Stimulated activated CD8-positive, alpha-beta memory T cell treated with anti-CD3 and anti-CD28 coated beads, Interleukin-12 subunit alpha, Interleukin-12 subunit beta, amount 100 ng/mL, for 1 hour (primary cell): ENCODE data around the gene DIAPH2.

ENCODE experiments used
- DNase-seq: peaks from one replicate; pipeline ENCODE4 v3.0.0-alpha.2; 2020; ENCODE audit warnings: low read depth

Gene DIAPH2

DNA sequence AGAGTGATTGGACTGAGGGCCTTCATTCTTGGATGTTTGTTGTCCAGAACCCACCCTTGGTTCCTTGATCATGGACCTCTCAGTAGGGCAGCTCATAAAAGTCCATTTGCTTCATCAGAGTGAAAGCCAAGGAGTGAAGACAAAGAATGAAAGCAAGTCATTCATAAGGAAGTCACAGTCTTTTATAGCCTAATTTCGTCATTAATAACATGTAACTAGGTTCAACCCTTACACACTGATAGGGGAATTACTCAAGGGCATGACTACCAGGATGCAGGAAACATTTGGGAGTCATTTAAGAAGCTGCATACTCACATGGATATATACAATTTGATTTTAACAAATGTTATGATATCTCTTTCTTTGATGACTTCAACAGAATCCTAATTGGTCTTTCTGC lies 294.3 kb downstream of the DIAPH2 start:
- DNase-seq: no peak

DNA sequence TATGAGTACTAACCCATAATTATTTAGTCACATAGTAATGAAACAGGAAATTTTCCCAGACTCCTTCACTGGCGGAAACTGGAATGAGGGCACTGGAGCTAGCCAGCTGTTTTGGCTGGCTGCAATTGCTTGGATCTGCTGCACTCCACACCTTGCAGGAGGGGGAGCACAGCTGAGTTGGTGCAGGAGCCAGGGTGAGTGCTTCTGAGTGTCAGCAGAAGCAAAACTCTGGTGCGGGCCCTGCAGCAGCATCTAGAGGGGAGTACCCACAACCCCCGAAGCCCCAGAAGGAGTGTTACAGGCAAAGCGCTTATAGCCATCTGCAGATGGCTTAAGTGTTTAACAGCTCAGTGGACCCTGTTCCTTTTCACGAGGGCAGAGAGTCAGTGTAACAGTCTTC lies 295.1 kb downstream of the DIAPH2 start:
- no peak for DNase-seq

DNA sequence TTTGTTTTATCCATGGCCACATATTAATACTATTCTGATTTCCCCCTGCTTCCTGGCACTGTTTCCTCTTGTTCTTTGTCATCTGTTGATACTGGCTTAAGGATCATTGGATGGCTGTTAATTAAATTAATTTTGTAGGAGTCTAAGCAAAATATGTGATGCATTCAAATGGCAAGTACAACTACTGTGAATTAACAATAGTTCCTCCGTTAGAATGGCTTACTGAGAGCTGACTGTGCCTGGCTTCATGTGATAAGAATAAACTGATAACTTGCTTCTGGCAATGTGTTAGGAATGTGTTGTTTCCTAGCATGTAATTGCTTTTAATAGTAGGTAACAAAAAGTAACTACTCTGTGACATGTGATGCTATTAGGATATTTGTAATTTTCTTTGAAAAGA lies 297.5 kb downstream of the DIAPH2 start:
- DNase-seq: no peak

- DNase-seq: no peak
Observed at GRCh38 chrX:96984538-96984937, 299.9 kb downstream of the DIAPH2 start.

GRCh38 chrX:96985046-96985445 lies 300.4 kb downstream of the DIAPH2 start:
- DNase-seq: no peak

DNA sequence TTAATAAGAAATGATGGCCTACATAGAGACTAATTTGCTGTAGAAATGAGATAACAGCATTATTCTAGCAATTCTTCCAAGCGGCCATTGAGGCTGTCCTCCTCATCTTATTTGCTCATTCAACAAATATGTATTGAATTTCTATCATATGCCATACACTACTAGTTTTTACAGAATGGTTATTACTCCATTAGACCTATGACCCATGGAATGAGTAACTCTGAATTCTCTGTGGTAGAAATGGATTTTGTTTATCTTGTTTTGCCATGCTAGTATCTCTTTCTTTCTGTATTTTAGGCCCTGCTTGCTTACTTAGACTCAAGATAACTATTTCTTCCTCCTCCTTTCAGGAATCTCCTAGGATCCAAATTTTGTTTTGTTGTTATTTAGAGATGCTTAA lies 302.6 kb downstream of the DIAPH2 start:
- DNase-seq: no peak

- DNase-seq: no peak
Observed at GRCh38 chrX:96989830-96990571, 305.4 kb downstream of the DIAPH2 start.

GRCh38 chrX:96994093-96994492 lies 309.5 kb downstream of the DIAPH2 start:
- DNase-seq: no peak

- DNase-seq: no peak
Observed at GRCh38 chrX:96997196-96997595, 312.6 kb downstream of the DIAPH2 start.

GRCh38 chrX:97000682-97001368 lies 316.2 kb downstream of the DIAPH2 start:
- DNase-seq: no peak

DNA sequence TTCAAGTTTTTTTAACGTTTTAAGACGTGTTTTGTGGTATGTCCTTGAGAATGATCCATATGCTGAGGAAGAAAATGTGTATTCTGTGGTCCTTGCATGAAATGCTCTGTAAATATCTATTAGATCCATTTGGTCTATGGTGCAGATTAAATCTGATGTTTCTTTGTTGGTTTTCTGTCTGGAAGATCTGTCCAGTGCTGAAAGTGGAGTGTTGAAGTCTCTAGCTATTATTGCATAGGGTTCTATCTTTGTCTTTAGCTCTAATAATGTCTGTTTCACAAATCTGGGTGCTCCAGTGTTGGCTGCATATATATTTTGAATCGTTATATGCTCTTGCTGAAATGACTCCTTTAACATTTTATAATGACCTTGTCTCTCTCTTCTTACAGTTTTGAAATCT lies 321.5 kb downstream of the DIAPH2 start:
- no peak for DNase-seq

GRCh38 chrX:97009391-97009790 lies 324.7 kb downstream of the DIAPH2 start:
- DNase-seq: no peak

GRCh38 chrX:97011540-97011939 lies 326.9 kb downstream of the DIAPH2 start:
- no peak for DNase-seq

DNA sequence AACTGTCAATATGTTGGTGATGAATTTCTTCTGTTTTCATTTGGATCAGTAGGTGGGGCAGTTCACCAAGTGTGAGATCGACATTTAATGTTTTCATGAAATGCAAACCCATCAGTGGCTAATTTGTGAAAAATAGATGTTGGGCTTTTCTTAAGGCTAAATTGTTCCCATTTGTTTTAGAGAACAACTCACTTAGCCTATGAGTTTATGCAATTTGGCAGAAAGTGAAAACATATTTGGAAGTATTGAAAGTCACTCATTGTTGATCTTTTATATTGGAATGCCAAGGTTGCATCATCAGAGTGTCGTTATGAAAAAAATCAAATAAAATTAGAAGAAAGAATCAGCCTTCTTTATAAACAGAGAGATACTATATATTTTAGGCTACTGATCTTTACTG lies 331.5 kb downstream of the DIAPH2 start:
- no peak for DNase-seq

- DNase-seq: no peak
Observed at GRCh38 chrX:97021680-97022079, 337.0 kb downstream of the DIAPH2 start.

DNA sequence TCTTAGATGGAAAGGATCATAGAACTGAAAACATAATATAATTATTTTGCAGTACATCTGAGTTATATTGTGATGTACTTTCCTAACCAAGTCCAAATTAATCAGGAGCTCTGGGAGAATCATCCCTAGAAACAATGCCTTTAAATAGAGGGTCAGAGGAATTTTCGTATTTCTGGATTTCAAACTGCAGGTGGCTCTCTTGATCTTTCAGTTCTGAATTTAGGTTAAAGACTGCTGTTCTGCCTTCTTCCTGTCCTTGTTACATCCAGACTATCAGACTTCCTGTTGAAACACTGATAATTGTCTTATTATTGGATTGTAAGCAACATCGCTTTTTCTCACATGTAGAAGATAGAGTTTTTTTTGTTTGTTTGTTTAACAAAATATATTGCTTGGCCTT lies 341.8 kb downstream of the DIAPH2 start:
- no peak for DNase-seq

DNA sequence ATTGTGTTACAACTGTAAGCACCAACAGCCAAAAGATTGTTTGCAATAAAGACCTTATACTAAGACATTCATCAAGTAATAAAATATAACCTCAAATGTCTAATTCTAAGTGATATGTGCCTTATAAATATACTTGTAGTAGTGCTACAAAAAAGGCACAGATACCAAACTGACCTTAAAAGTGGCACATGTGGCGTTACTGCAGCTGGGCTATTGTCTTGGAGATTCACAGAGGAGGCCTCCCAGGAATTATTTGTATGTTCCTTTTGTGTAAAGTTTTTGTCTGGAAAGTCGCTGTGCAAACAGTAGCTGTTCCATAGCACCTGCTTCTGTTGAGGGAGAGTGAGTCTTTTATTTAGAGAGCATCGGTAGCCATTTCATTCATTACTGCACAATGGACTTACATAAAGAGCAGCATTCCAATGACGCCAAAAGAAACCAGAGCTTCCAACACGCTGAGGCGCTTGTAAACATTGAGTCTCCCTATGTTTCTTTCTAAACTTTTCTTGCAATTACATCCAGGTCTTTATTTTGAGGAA lies 342.8 kb downstream of the DIAPH2 start:
- DNase-seq: no peak

- no peak for DNase-seq
Observed at GRCh38 chrX:97030463-97030862, 345.8 kb downstream of the DIAPH2 start.

DNA sequence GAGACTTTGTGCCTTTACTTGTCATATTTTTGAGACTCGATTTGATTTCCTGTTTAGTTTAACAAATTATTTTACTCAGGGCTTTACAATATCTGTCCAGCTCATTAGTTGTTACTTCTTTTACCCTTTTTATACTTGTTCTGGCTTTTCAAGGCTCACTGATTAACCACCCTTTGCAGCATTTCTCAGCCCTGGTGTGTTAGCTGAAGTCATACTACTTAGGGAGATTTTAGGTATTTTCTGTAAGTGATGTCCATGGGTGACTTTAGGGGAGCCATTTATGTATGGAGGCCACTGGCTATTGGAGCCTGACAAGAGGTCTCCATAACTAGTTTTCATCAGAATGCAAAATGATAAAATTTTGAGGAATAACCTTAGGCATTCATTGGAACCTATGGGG lies 346.3 kb downstream of the DIAPH2 start:
- DNase-seq: no peak

DNA sequence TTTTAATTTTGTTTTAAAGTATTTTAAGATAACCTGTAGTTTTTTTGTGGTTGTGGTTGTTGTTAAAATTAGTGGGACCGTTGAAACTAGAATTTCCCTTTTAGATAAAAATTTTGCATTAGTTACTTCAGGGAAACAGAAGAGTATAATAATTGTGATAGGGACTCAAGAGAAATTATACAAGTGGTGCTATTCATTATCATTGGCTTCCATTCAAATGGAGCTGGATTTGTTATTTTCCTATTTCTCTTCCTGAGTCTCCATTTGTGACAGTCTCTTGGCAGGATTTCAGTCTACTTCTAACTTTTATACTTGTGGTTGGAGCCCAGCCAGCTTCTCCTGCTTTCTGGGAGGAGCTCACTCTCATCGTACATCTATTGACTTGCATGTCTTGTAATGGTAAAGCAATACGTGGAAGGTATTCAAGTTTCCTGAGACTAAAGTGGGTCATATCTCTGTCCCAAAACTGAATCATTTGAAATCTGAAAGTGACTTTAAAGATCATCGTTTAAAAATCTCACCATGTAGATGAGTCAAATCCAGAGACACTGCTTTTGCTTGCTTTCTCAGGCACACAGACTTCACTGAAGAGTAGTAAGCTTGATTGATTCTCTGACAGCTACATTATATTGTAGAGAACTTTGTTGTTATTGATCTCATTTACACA lies 354.9 kb downstream of the DIAPH2 start:
- DNase-seq: no peak

GRCh38 chrX:97045470-97045869 lies 360.8 kb downstream of the DIAPH2 start:
- DNase-seq: no peak

GRCh38 chrX:97046867-97047266 lies 362.2 kb downstream of the DIAPH2 start:
- no peak for DNase-seq

DNA sequence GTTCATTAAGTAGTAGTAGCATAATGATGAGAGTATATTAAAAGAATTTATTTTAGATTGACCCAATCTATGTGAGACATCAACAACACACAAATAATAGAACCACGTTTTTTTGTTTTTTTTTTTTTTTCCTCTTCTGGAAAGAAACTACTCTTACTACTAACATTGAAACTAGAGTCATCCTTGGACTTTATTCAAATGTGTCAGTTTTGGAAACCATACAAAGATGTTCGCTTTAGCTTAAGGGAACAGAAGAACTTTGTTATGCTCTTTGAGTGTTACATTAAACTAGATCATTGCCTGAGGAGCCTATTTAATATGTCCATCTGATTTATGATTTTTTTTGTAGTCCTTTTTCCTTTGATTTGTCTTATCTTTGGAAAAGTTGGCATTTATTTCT lies 365.8 kb downstream of the DIAPH2 start:
- no peak for DNase-seq
